PC-3 (cell line): Measurements from ENCODE around the gene DTD1.
"Not testable (repeated sequence)": the region's sequence is repeated elsewhere in the genome, so short reads cannot be mapped to it uniquely, and the experiment has no call there.

Experiments used
- EZH2 ChIP-seq: fragments of 300-600 bp; sonication (generic); IDR thresholded peaks from one replicate; pipeline ENCODE4 v1.6.1; 2017; ENCODE audit warnings: antibody characterized with exemption, mild to moderate bottlenecking, low read length; ENCODE audit not compliant: unreplicated experiment
- EZH2phosphoT487 ChIP-seq: fragments of 300-600 bp; sonication (generic); IDR thresholded peaks from 2 replicates; pipeline ENCODE4 v1.6.1; 2018; ENCODE audit warnings: mild to moderate bottlenecking, antibody characterized with exemption, low read length, borderline replicate concordance
- TF ChIP-seq, protein P1 (sequence below): fragments of 300-600 bp; sonication (generic); conservative IDR thresholded peaks from 2 replicates; pipeline ENCODE4 v1.5.1; 2017; ENCODE audit warnings: antibody characterized with exemption, low read depth, mild to moderate bottlenecking, low read length

DNA sequence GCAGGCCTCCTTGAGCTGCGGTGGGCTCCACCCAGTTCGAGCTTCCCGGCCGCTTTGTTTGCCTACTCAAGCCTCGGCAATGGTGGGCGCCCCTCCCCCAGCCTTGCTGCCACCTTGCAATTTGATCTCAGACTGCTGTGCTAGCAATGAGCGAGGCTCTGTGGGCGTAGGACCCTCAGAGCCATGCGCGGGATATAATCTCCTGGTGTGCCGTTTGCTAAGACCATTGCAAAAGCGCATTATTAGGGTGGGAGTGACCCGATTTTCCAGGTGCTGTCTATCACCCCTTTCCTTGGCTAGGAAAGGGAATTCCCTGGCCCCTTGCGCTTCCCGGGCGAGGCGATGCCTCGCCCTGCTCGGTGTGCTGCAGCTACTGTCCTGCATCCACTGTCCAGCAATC is 173.0 kb downstream of the DTD1 start:
- TF ChIP-seq, protein P1, sequence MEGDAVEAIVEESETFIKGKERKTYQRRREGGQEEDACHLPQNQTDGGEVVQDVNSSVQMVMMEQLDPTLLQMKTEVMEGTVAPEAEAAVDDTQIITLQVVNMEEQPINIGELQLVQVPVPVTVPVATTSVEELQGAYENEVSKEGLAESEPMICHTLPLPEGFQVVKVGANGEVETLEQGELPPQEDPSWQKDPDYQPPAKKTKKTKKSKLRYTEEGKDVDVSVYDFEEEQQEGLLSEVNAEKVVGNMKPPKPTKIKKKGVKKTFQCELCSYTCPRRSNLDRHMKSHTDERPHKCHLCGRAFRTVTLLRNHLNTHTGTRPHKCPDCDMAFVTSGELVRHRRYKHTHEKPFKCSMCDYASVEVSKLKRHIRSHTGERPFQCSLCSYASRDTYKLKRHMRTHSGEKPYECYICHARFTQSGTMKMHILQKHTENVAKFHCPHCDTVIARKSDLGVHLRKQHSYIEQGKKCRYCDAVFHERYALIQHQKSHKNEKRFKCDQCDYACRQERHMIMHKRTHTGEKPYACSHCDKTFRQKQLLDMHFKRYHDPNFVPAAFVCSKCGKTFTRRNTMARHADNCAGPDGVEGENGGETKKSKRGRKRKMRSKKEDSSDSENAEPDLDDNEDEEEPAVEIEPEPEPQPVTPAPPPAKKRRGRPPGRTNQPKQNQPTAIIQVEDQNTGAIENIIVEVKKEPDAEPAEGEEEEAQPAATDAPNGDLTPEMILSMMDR, result not testable (repeated sequence)
- not testable (repeated sequence) for TF ChIP-seq EZH2, EZH2phosphoT487
